NCI-H446 (cell line): Measurements from ENCODE around the gene ESYT1.
"Not testable (repeated sequence)": the region's sequence is repeated elsewhere in the genome, so short reads cannot be mapped to it uniquely, and the experiment has no call there.

Experiments
- DNase-seq, 2 experiments: peaks; one replicate each; lab custom pipeline; 2025; lab: John Stamatoyannopoulos, UW

The ESYT1 gene

GRCh38 chr12:56156464-56157200 lies 28.6 kb downstream of the ESYT1 start:
- DNase-seq = not testable (repeated sequence)

DNA sequence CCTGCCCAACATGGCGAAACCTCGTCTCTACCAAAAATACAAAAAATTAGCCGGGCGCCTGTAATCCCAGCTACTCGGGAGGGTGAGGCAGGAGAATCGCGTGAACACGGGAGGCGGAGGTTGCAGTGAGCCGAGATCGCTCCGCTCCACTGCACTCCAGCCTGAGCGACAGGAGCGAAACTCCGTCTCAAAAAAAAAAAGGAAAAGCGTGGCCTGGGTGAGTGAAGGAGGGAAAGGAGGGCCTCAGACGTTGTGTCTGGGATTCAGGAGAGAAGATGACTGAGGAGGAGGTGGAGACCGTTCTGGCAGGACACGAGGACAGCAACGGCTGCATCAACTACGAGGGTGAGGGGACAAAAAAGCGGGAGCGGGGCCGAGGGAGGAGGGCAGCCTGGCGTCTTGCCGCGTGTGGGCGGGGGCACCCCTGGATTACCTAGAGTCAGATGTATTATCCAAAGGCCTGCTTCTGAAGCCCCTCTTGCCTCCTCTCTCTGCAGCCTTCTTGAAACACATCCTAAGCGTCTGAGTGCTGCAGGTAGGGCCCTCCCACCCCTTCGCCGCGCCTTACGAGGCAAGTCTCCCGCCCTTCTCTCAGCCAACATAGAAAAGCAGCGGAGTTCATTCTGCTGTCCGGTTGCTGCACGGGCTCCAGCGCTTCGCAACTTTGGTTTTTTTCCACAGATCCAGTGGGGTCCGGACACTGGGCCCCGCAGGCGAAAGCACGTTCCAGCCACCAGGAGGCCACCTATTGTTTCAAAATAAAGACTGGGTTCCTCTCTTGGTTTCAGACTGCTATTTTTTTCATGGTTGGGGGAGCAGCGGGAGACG lies 29.3 kb downstream of the ESYT1 start:
- DNase-seq = peak; percentile 40 to 78

DNA sequence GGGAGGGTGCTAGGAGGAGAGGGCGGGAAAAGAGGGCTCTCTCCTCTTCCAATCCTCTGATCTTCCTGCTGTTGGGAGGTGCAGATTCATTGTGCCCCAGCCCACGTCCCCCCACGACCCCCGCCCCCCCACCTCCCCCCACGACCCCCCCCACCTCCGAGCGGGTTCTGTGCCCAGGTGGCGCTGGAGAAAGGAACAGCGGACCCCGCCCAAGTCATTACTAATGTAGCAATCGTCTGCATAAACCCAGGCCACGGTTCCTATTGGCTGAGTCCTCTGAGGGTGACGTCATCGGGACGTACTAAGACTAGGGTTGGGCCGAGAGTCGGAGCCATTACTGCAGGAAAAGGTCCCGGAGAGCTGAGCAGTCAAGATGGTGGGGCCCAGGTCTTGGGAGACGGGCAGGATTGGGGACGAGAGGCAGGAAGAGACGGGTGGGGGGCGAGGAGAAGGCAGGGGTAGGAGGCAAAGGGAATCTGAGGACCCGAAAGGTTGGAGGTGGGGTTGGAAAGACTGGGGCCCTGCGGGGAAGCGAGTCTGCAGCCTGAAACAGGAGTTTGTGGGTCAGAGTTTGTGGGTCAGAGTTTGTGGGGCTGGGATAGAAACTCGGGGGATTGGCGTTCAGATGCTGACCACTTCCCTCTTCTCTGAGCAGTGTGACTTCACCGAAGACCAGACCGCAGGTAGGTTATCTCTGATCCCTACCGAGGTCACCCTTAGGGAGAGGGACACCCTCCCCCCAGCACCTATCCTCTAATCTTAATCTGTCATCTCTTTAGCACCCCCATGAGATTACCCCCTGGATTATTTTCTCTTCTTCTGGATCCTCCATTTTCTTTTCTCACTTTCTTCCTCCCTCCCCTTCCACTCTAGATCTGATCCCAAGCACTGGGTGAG lies 30.2 kb downstream of the ESYT1 start, which contains the start of gene MYL6:
Gene MYL6 (plus strand): TSS at position 331 of the 897 bp plus-strand sequence. CDS start 43 bp downstream, at position 374.
- peak; percentile 95 to 97 for DNase-seq

DNA sequence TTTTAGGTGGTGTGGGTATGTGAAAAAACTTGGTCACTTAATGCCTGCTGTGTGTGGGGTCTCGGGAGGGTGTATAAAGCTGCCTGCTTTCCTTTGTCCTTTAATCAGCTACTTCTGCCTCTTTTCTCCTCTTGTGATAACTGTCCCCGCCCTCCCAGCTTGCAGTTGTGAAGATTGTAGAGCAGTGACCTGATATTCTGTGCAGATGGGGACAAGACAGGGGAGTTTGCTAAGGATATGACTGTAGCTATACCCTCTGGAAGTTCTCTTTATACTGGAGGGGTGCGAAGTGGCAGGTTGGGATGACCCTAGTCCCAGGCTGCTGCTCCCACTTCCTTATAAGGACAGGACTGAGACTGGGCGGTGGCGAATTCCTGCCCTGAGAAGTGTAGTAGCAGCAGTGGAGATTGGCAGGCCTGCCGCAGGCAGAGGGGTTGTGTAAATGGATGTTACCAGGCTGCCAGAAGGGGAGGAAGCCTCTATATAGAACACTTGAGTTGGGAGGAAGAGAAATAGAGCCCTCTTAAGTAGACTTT lies 30.9 kb downstream of the ESYT1 start:
- DNase-seq = peak in 1 of 2 experiments; percentile 43

GRCh38 chr12:56159482-56160192 lies 31.6 kb downstream of the ESYT1 start:
- no peak for DNase-seq

GRCh38 chr12:56160193-56160763 lies 32.2 kb downstream of the ESYT1 start:
- DNase-seq = no peak

DNA sequence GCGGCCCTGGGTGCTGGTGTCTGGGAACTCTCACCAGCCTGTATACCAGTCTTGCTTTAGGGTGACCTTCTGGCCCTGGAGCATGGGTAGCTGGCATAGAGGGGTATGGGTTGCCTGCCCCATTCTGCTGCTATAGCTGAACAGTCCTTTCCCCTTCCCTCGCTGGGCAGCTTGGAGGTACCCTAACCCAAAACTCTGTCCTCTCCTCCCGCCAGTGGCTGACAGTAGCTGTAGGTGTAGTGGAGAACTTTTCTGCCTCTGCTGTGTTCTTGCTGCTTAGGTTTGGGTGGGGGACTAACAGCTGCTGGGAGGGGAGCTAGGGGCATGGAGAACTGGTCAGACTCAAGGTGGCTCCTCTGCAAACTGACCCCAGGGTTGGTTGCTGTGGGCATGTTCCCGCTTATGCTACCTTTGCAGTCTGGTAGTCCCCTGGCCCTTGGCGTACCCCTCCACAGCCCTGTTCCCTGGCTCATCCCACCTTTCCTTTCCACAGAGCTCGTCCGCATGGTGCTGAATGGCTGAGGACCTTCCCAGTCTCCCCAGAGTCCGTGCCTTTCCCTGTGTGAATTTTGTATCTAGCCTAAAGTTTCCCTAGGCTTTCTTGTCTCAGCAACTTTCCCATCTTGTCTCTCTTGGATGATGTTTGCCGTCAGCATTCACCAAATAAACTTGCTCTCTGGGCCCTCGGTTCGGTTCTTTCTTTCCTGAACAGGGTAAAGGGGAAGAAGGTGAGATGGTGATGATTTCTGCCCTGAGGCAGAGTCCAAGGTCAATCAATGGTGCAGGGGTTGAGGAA lies 33.0 kb downstream of the ESYT1 start:
- DNase-seq = no peak

DNA sequence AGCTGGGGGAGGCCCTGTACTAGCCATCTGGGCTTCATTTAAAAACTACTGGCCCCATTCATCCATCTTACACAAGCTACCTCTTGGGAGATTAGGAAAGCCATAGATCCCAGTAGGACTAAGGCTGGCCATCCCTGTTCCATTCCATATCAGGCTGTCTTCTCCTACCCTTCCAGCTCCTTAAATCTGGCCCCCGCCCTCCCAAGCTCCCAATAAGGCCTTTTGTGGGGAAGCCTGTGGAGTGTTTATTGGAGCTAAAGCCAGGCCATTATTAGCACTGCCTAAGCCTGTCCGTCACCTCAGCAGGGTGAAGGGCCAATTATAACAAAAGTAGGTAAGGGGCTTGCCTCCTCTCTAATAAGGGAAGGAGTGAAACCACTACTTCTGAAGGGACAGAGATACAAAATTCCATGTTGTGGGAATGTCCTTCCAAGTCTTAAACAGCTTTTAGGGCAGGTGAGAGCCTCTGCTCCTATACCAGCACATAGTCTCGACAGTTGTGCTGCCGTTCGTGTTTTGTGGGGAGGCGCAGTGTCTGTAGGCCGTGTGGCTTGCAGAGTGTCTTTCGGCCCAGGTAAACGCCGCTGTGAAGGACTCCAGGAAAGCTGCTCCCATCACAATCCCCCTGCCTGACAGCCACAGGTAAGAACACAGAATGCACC lies 33.8 kb downstream of the ESYT1 start:
- DNase-seq = no peak

DNA sequence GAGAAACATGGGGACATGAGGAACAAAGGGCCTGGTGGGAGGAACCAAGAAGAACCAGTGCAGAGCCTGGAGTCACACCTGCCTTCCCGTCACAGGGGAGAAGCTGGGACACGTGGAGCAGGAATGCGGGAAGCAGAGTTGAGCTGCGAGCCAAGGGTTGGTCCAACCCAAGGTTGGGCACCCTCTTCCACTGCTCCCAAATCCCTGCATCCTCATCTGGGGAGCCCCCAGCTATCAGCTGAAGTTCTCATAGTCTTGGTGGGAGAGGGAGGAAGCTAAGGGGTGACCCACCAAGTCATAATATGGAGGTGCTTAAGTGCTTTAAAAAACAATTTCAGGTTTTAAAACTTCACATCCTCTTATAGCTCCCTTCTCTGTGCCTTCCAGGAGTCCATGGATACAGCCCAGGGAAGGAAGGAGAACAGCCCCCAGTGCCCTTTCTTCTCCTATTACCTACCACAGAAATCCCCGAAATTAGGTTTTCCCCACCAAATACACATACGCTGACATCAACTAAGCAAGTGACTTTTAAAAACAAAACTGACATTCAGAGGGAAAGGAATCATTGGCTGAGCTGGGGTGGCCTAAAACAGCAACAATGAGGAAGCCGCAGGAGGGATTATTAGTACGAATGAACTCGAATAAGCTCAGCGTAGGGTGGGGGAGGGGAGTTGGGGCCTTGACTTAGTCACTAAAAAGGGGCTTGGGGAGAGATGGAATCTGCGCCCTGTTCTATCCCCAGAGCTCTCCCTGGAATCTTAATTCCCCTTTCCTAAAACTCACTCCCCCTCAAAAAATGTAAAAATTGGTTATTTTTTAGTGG lies 34.6 kb downstream of the ESYT1 start:
- DNase-seq = no peak

DNA sequence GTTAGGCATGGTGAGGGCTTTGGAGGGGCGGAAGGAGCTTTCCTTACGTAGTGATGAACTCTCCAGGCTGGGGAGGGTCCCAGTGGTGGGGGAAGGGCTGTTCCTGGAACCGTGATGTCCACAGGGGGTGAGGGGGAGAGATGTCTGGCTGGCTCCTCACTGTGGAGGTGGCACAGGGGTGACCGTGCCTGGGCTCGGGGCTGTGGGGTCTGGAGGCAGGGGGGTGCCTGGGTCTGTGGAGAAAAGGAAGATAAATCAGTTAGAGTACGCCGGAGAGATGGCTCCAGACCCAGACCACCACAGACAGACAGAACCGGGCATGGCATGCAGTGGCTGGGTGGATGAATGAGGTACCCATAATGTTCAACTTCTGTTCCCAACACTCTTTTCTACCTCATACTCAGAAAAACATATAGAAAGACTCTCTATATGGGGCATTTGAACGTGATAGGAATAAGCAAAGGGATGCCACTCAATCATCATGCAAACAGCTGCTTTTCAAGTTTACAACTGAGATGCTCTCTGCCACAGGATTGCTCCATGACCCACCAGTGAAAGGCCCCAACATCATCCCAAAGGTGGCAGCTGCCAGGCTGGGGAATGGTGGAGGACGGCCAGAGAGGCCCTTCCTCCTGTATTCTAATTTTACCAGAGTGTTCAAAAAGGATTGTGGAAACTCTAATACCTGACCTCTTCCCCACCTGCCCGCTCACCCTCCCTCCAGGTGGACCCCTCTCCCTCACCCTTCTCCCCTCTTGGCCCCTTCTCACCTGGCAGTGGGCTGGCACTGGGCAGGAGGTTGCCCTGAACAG lies 35.7 kb downstream of the ESYT1 start:
- DNase-seq = no peak

DNA sequence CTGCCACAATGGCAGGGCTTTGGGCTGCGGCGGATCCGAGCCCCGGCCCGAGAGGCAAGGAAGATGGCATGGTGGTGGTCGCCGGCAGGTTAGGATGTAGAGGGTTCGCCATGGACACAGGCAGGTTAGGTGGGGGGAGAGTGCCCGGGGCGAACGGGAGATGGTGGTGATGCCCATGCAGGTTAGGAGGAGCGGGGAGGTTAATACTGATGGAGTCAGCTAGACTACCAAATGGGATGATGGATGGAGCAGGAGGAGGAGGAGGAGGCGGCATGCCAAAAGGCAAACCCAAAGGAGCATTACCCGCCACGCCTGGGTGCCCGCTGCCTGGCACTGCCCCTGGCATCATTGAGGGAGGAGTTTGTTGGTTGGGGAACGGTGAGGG lies 36.3 kb downstream of the ESYT1 start:
- DNase-seq = no peak

DNA sequence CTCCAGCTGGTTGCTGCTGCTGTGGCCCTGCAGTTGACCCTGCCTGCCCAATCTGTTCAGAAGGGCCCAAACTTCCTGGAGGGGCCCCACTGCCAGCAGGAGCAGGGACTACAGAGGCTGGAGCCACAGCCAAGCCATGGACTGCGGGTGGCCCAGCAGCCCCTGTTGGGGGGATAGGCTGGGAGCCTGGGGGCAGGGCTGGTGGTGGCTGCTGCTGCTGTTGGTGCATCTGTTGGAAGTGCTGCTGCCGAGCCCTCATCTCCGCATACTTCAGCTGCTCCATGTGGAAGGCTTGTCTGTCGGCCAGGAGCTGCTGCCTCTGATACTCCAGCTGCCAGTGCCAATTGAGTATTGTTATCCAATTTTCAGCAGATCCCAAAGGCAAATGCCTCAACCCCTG lies 37.3 kb downstream of the ESYT1 start:
- DNase-seq = no peak

GRCh38 chr12:56169229-56169759 lies 41.2 kb downstream of the ESYT1 start:
- DNase-seq = no peak

DNA sequence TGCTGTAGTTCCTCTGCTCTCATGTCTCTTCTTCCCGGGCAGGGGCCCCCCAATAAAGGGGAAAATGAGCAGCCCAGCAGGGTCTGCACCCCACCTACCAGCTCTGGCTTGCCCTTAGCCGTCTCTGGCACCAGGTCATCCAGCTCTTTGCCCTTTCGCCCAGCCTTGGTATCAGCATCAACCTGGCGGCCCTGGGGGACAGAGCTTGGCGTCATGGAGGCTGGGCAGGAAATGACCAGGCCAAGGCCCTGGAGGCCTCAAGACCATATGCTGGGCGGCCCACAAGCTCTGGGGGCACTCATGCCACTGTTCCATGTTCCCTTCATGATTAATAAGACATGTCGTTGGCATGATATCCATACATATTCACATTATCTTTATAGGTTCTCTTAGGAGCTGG lies 44.8 kb downstream of the ESYT1 start:
- DNase-seq = no peak

DNA sequence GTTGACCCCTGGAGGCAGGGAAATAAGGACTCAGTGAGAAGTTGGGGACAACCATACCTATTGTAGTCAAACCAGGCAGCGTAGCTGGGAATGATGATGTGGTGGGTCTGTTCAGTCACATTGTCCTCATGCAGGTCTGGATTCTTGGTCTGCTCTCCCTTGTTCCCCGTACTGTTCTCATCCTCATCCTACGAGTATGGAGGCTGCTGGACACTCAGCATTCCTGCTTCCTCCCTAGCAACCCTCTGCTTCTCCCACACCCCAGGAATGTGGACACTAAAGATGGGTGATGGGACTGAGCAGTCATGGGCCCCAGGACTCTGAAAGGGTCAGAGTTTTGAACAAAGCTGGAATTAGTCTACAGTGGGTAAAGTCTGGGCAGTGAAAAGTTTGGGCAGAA lies 50.3 kb downstream of the ESYT1 start:
- no peak for DNase-seq

- DNase-seq = no peak
Measured at GRCh38 chr12:56186957-56187356, 58.9 kb downstream of the ESYT1 start.

DNA sequence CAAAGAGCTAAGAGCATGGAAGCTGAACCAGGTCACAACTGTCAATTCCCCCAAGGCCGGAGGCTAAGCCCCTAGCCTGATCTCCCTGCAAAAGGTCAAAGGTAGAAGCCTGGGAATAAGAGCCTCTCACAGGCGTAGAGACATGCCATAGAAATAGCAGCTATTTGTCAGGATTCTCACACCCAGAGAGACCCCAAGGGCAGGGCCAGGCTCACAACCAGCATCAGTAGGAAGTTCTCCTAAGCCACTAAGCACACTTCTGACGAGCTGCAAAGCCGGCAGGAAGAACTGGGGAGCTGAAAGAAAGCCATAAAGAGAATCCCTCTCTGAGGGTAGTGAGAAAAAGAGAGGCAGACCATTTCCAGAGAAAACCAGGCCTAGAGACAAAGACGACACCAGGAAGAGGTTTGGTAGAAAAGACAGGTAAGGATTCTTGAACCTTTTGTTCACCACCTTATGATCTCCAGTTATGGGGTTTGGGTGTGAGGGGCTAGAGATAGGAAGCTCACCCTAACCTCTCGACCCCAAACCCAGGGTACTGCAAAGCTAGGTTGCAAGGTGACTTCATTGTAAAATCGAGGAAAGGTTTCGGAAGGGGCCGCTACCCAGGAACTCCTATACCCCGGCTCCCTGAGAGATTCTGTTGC lies 60.2 kb downstream of the ESYT1 start:
- DNase-seq = no peak
